Fibroblast of lung (primary cell): ENCODE results near the gene KRTAP16-1.

ENCODE experiments used
- CTCF ChIP-seq, 2 donors: IDR thresholded peaks in 1 of 2; conservative IDR thresholded peaks in 1 of 2; 1 replicate in 1 of 2; 2 replicates in 1 of 2; pipeline ENCODE4 v1.5.1; 2011 to 2012; ENCODE audit warnings: low read length in 2 of 2, control low read depth in 1 of 2, inconsistent platforms in 1 of 2, low read depth in 1 of 2, mild to moderate bottlenecking in 1 of 2
- EZH2 ChIP-seq: IDR thresholded peaks from 2 replicates; pipeline ENCODE4 v1.5.1; 2012; ENCODE audit warnings: low read length, control low read depth, mild to moderate bottlenecking; ENCODE audit errors: missing control alignments

- TF ChIP-seq CTCF (conservative IDR thresholded peaks at IDR 0.05 in 1 of 2, IDR thresholded peaks at IDR 0.05 in 1 of 2; ENCODE audit: low read depth in 1 of 2, low read length in 2 of 2) = no peak
- TF ChIP-seq EZH2 = no peak
Measured at GRCh38 chr17:41301204-41301790, 7.8 kb downstream of the KRTAP16-1 start.
